ENCODE results near the gene RALGAPA2. TPM values are rescaled to one million over a fixed set of nuclear protein-coding genes. Genes with fewer than 3 reads are reported as not detected.

Gene RALGAPA2
- total RNA-seq, 2 donors from 2014 or later: 36.5 to 53.2 TPM

DNA sequence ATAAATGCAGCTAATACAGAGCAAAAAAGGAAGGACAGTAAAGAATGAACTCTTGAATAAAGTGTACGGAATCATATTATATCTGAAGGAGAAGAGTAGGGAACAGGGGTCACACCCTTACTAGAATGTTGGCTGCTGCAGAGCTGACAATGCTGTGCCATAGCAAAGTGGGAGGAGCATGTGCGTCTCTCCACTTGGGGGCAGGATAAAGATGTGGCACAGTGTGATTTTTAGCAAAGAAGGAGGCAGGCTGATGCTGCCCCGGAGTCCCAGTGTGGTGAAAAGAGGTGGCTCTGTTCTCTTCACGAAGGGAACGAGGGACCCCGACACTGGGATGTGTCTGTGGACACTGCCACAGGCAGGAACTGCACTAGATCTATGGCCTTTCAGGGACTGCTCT, 277.0 kb downstream of the RALGAPA2 start:
- Histone ChIP-seq H3K9me3 (no peaks in the 10 kb centered on the region), H3K36me3 (no peaks in the 10 kb centered on the region), H3K27ac (no peak overlapping the region), H3K27me3 (replicated peaks; ENCODE audit: insufficient read depth) (no peaks in the 10 kb centered on the region), H3K4me1 (replicated peaks) (no peaks in the 10 kb centered on the region), H3K4me3 (no peak overlapping the region)
- TF ChIP-seq POLR2AphosphoS5 (IDR thresholded peaks at IDR 0.05): no peak
- TF ChIP-seq, protein P1, sequence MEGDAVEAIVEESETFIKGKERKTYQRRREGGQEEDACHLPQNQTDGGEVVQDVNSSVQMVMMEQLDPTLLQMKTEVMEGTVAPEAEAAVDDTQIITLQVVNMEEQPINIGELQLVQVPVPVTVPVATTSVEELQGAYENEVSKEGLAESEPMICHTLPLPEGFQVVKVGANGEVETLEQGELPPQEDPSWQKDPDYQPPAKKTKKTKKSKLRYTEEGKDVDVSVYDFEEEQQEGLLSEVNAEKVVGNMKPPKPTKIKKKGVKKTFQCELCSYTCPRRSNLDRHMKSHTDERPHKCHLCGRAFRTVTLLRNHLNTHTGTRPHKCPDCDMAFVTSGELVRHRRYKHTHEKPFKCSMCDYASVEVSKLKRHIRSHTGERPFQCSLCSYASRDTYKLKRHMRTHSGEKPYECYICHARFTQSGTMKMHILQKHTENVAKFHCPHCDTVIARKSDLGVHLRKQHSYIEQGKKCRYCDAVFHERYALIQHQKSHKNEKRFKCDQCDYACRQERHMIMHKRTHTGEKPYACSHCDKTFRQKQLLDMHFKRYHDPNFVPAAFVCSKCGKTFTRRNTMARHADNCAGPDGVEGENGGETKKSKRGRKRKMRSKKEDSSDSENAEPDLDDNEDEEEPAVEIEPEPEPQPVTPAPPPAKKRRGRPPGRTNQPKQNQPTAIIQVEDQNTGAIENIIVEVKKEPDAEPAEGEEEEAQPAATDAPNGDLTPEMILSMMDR (IDR thresholded peaks at IDR 0.05): no peak
- TF ChIP-seq POLR2A (IDR thresholded peaks at IDR 0.05): no peak
- intact Hi-C loops (cut with DNase I): no loop called here
- no peak for DNase-seq (ENCODE audit: low spot score)
- WGBS: 88% methylated on average over 6 of the region's 6 CpGs

DNA sequence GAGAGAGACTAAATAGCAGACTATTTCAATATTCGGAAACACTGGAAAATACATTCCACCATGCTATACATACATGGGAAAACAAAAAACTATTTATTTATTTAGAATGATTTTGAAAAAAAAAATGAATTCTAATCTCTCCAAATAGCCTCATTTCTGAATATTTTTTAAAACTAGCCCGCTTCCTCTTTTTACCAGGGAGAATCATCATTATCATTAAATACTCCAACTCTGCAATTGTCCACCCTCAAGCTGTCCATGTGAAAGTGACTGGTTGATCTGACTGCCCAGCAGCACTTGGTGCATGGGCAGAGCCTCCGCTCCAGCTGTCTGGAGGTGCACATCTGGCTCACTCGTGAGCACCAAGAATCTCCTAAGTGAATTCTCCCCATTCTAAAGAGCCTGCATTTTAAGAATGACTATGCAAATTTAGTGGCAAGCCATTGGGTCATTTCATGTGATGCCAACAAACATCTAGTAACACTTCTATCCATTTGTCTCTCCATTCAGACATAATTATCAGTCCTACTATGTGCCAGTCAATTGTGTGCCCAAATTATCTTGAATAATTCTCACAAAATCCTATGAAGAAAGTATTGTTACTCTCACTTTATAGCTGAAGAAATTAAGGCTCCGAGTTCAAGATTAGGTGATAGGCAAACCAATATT, 279.7 kb downstream of the RALGAPA2 start:
- WGBS: 98% methylated on average over 5 of the region's 5 CpGs
- intact Hi-C loops (cut with DNase I): no loop called here

DNA sequence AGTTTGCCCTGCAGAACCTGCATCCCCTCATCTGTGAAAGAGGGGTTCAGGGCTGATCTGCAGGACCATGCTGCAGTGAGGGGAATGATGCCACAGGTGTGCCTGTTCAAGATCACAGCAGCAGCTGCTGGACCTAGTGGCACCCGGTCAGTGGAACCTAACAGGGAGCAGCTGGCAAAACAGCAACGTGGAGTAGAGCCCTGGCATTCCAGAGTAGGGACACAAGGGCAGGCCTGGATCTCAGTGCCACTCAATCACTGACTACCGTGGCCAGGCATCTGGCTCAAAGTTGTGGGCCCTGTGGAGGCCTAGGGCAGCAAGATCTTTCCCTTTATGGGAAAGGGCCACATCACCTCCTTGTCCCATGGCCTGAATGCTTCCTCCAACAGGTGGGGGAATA, 282.4 kb downstream of the RALGAPA2 start:
- Histone ChIP-seq H3K4me3 (no peak overlapping the region), H3K27me3 (replicated peaks; ENCODE audit: insufficient read depth) (no peaks in the 10 kb centered on the region), H3K4me1 (replicated peaks) (no peaks in the 10 kb centered on the region), H3K27ac (no peak overlapping the region), H3K36me3 (no peaks in the 10 kb centered on the region), H3K9me3 (no peaks in the 10 kb centered on the region)
- DNase-seq (ENCODE audit: low spot score): no peak
- TF ChIP-seq POLR2AphosphoS5 (IDR thresholded peaks at IDR 0.05) (no peak), POLR2A (IDR thresholded peaks at IDR 0.05) (no peak)
- TF ChIP-seq, protein P1 (IDR thresholded peaks at IDR 0.05): no peak
- 86% methylated on average over 3 of the region's 3 CpGs for WGBS
- intact Hi-C loops (cut with DNase I): no loop called here

More for the DNA sequence above, 279.7 kb downstream of the RALGAPA2 start:
- Histone ChIP-seq H3K4me3 (no peak overlapping the region), H3K9me3 (no peaks in the 10 kb centered on the region), H3K36me3 (no peaks in the 10 kb centered on the region), H3K27me3 (replicated peaks; ENCODE audit: insufficient read depth) (no peaks in the 10 kb centered on the region), H3K4me1 (replicated peaks) (no peaks in the 10 kb centered on the region), H3K27ac (no peak overlapping the region)
- TF ChIP-seq POLR2AphosphoS5 (IDR thresholded peaks at IDR 0.05) (no peak), POLR2A (IDR thresholded peaks at IDR 0.05) (no peak)
- TF ChIP-seq, protein P1 (IDR thresholded peaks at IDR 0.05): no peak
- no peak for DNase-seq (ENCODE audit: low spot score)

DNA sequence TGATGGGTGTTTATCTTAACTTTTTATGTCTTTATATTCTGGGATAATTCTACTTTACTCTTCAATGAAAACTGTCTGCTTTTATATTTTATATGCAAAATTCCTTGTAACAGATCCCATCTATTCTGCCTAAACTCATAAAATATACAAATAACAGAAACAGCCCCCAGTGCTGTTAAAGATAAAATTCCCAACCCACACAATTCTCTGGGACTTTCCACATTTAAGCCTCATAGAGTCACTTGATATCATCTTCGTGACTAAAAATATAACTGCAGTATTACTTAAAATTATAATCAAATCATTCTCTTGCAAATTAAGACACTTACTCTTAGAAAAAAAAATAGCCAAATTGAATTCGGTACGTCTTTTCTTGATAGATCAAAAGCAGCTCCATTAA, 284.4 kb downstream of the RALGAPA2 start:
- 66% methylated on average over 3 of the region's 3 CpGs for WGBS

More for the DNA sequence above, 284.4 kb downstream of the RALGAPA2 start:
- H3K4me1 ChIP-seq (replicated peaks): no peaks in the 10 kb centered on the region
- H3K36me3 ChIP-seq: no peaks in the 10 kb centered on the region
- H3K27ac ChIP-seq: no peak overlapping the region
- no peak overlapping the region for H3K4me3 ChIP-seq
- intact Hi-C loops (cut with DNase I): no loop called here
- H3K27me3 ChIP-seq (replicated peaks; ENCODE audit: insufficient read depth): no peaks in the 10 kb centered on the region
- DNase-seq (ENCODE audit: low spot score): no peak
- no peak for TF ChIP-seq POLR2A (IDR thresholded peaks at IDR 0.05)
- TF ChIP-seq POLR2AphosphoS5 (IDR thresholded peaks at IDR 0.05): no peak
- TF ChIP-seq, protein P1 (IDR thresholded peaks at IDR 0.05): no peak
- no peaks in the 10 kb centered on the region for H3K9me3 ChIP-seq
